H1 (cell line): ENCODE measurements around the gene LRRTM4. TPM values are rescaled to one million over a fixed set of nuclear protein-coding genes. Genes with fewer than 3 reads are reported as not detected.

Experiments
- CTCF ChIA-PET: fragments of 300-600 bp; sonication (Branson Sonifier 250); formaldehyde crosslinking; loops from one replicate; lab custom pipeline; 2021; ENCODE audit not compliant: partially characterized antibody; lab: Charles Lee
- POLR2A ChIA-PET: fragments of 300-600 bp; sonication (Branson Sonifier 250); formaldehyde crosslinking; loops from one replicate; lab custom pipeline; 2021; ENCODE audit warnings: inconsistent platforms; ENCODE audit not compliant: partially characterized antibody; lab: Charles Lee
- DNase-seq, 2 experiments: peaks; one replicate each; pipeline versions ENCODE4 v3.0.0 to v3.0.0-alpha.2; 2010 to 2022; ENCODE audit warnings: low spot score in 2 of 2, low read depth in 1 of 2, mixed read lengths in 1 of 2
- FAIRE-seq: peaks from 2 replicates; lab custom pipeline; 2011; peaks lifted over from hg19 to GRCh38; lab: Jason Lieb, UNC
- H2AFZ ChIP-seq: 2 replicates; pipeline ENCODE4 v1.8.1; 2012; ENCODE audit warnings: low read length, inconsistent platforms
- H2AK5ac ChIP-seq: 2 replicates; pipeline ENCODE4 v1.6.1; 2013; ENCODE audit warnings: low read depth, low read length
- H2BK120ac ChIP-seq: replicated peaks from 2 replicates; pipeline ENCODE3; 2013; ENCODE audit warnings: low read depth, low read length, inconsistent platforms
- H2BK12ac ChIP-seq: 2 replicates; pipeline ENCODE4 v1.6.1; 2013; ENCODE audit warnings: low read depth, low read length
- H2BK15ac ChIP-seq: 2 replicates; pipeline ENCODE4 v1.6.1; 2013; ENCODE audit warnings: low read length
- H2BK20ac ChIP-seq: 2 replicates; pipeline ENCODE4 v1.6.1; 2013; ENCODE audit warnings: low read length
- H2BK5ac ChIP-seq: 2 replicates; pipeline ENCODE4 v1.6.1; 2013; ENCODE audit warnings: low read depth, low read length
- H3K14ac ChIP-seq: 2 replicates; pipeline ENCODE4 v1.6.1; 2013; ENCODE audit warnings: inconsistent platforms; ENCODE audit not compliant: insufficient read length
- H3K18ac ChIP-seq: 2 replicates; pipeline ENCODE4 v1.6.1; 2013; ENCODE audit warnings: low read length; ENCODE audit errors: extremely low read depth
- H3K23ac ChIP-seq: 2 replicates; pipeline ENCODE4 v1.6.1; 2013; ENCODE audit warnings: inconsistent platforms; ENCODE audit not compliant: insufficient read length
- H3K23me2 ChIP-seq: 2 replicates; pipeline ENCODE4 v1.6.1; 2013; ENCODE audit warnings: low read depth, low read length
- H3K27ac ChIP-seq: 2 replicates; pipeline ENCODE4 v1.6.1; 2011; ENCODE audit warnings: low read depth, low read length, inconsistent platforms
- H3K27me3 ChIP-seq, 4 experiments: replicated peaks in 1 of 4; 1 replicate in 1 of 4; 2 replicates in 3 of 4; pipeline versions ENCODE4 v1.6.1 to v1.8.1; 2011 to 2013; ENCODE audit warnings: low read length in 3 of 4, mild to moderate bottlenecking in 3 of 4, inconsistent platforms in 2 of 4, mixed read lengths in 2 of 4, moderate library complexity in 1 of 4; ENCODE audit not compliant: control insufficient read depth in 3 of 4, insufficient read depth in 3 of 4; ENCODE audit errors: extremely low read depth in 1 of 4
- H3K36me3 ChIP-seq, 4 experiments: 2 replicates each; pipeline versions ENCODE4 v1.6.1 to v1.8.1; 2011 to 2013; ENCODE audit warnings: mild to moderate bottlenecking in 4 of 4, low read length in 3 of 4, moderate library complexity in 2 of 4, control low read depth in 1 of 4, inconsistent platforms in 1 of 4; ENCODE audit not compliant: insufficient read depth in 4 of 4, control insufficient read depth in 2 of 4
- H3K4ac ChIP-seq: replicated peaks from 2 replicates; pipeline ENCODE3; 2013; ENCODE audit warnings: low read length, low read depth, mixed read lengths, inconsistent platforms; ENCODE audit not compliant: insufficient read length
- H3K4me1 ChIP-seq, 4 experiments: replicated peaks in 1 of 4; 1 replicate in 1 of 4; 2 replicates in 3 of 4; pipeline versions ENCODE4 v1.6.1 to v1.8.1; 2011 to 2013; ENCODE audit warnings: low read length in 3 of 4, inconsistent platforms in 2 of 4, mixed read lengths in 1 of 4; ENCODE audit not compliant: insufficient read depth in 4 of 4, control insufficient read depth in 3 of 4
- H3K4me2 ChIP-seq, 2 experiments: 2 replicates each; pipeline versions ENCODE4 v1.6.1 to v1.8.1; 2011 to 2013; ENCODE audit warnings: low read depth in 2 of 2, low read length in 2 of 2, control low read depth in 1 of 2, inconsistent platforms in 1 of 2, mild to moderate bottlenecking in 1 of 2; ENCODE audit not compliant: insufficient read depth in 1 of 2
- H3K4me3 ChIP-seq, 4 experiments: fragments of 200-600, 300-600 bp in 1 of 4; sonication (generic), shearing (Covaris generic), sonication (Bioruptor Twin) in 1 of 4; 2 replicates each; pipeline versions ENCODE4 v1.5.1 to v1.8.1; 2011 to 2016; ENCODE audit warnings: low read length in 4 of 4, low read depth in 3 of 4, control low read depth in 2 of 4, inconsistent platforms in 2 of 4, mild to moderate bottlenecking in 2 of 4, mixed read lengths in 1 of 4, moderate library complexity in 1 of 4; ENCODE audit not compliant: insufficient read depth in 2 of 4; ENCODE audit errors: extremely low read depth in 1 of 4
- H3K56ac ChIP-seq: replicated peaks from 2 replicates; pipeline ENCODE3; 2013; ENCODE audit warnings: low read depth, mild to moderate bottlenecking, mixed read lengths, low read length, inconsistent platforms; ENCODE audit not compliant: insufficient read length
- H3K79me1 ChIP-seq: 2 replicates; pipeline ENCODE4 v1.6.1; 2013; ENCODE audit warnings: low read depth, low read length, control low read depth
- H3K79me2 ChIP-seq, 2 experiments: 2 replicates each; pipeline versions ENCODE4 v1.6.1 to v1.8.1; 2012 to 2013; ENCODE audit warnings: low read length in 2 of 2, mild to moderate bottlenecking in 2 of 2, inconsistent platforms in 1 of 2; ENCODE audit not compliant: insufficient read depth in 2 of 2, control insufficient read depth in 1 of 2
- H3K9ac ChIP-seq, 4 experiments: replicated peaks in 1 of 4; 1 replicate in 1 of 4; 2 replicates in 3 of 4; pipeline versions ENCODE4 v1.6.1 to v1.8.1; 2011 to 2013; ENCODE audit warnings: low read depth in 3 of 4, low read length in 3 of 4, control low read depth in 2 of 4, mild to moderate bottlenecking in 2 of 4, moderate library complexity in 2 of 4, inconsistent platforms in 1 of 4; ENCODE audit errors: extremely low read depth in 1 of 4
- H3K9me3 ChIP-seq, 2 experiments: 2 replicates each; pipeline versions ENCODE4 v1.6.1 to v1.8.1; 2012 to 2013; ENCODE audit warnings: mild to moderate bottlenecking in 2 of 2, moderate library complexity in 2 of 2, control low read depth in 1 of 2, inconsistent platforms in 1 of 2, low read depth in 1 of 2, low read length in 1 of 2, mixed read lengths in 1 of 2; ENCODE audit not compliant: insufficient read depth in 2 of 2
- H4K20me1 ChIP-seq, 2 experiments: replicated peaks in 1 of 2; 2 replicates each; pipeline versions ENCODE3 to v1.8.1; 2011 to 2013; ENCODE audit warnings: inconsistent platforms in 2 of 2, low read length in 2 of 2, mild to moderate bottlenecking in 1 of 2; ENCODE audit not compliant: insufficient read depth in 2 of 2, control insufficient read depth in 1 of 2
- H4K5ac ChIP-seq: 2 replicates; pipeline ENCODE4 v1.6.1; 2013; ENCODE audit warnings: low read length, low read depth, mixed read lengths, inconsistent platforms; ENCODE audit not compliant: insufficient read length
- H4K8ac ChIP-seq: 2 replicates; pipeline ENCODE4 v1.8.0; 2013; ENCODE audit warnings: mild to moderate bottlenecking, moderate library complexity, low read length, inconsistent platforms; ENCODE audit not compliant: insufficient read depth; ENCODE audit errors: extremely low read depth
- H4K91ac ChIP-seq: replicated peaks from 2 replicates; pipeline ENCODE3; 2013; ENCODE audit warnings: low read length, mixed read lengths, inconsistent platforms; ENCODE audit not compliant: insufficient read length
- ASH2L ChIP-seq: fragments of 200-600, 300-600 bp; sonication (generic); IDR thresholded peaks from one replicate; pipeline ENCODE4 v1.7.1; 2017; ENCODE audit warnings: low read length
- CHD1 ChIP-seq: IDR thresholded peaks from 2 replicates; pipeline ENCODE4 v1.6.1; 2012; ENCODE audit warnings: low read depth, low read length, improper control_type of control experiment
- CTBP2 ChIP-seq: IDR thresholded peaks from 2 replicates; pipeline ENCODE4 v1.7.0; 2011; ENCODE audit warnings: borderline replicate concordance, mild to moderate bottlenecking, moderate library complexity, mixed read lengths, low read length; ENCODE audit not compliant: insufficient read depth, insufficient read length
- E2F6 ChIP-seq: IDR thresholded peaks from 2 replicates; pipeline ENCODE4 v1.6.1; 2012; ENCODE audit warnings: inconsistent platforms
- EP300 ChIP-seq, 2 experiments: IDR thresholded peaks; 1 replicate in 1 of 2; 2 replicates in 1 of 2; pipeline ENCODE4 v1.6.1; 2011 to 2012; ENCODE audit warnings: low read depth in 2 of 2, low read length in 2 of 2, mild to moderate bottlenecking in 2 of 2, borderline replicate concordance in 1 of 2, inconsistent platforms in 1 of 2, moderate library complexity in 1 of 2
- HDAC6 ChIP-seq: IDR thresholded peaks from one replicate; pipeline ENCODE4 v1.7.1; 2012; ENCODE audit warnings: low read depth, mild to moderate bottlenecking, inconsistent platforms, low read length, moderate library complexity
- JUN ChIP-seq: IDR thresholded peaks from 2 replicates; pipeline ENCODE4 v1.6.1; 2011; ENCODE audit warnings: low read depth, mild to moderate bottlenecking, improper control_type of control experiment, low read length
- NRF1 ChIP-seq: IDR thresholded peaks from 2 replicates; pipeline ENCODE4 v1.6.1; 2011; ENCODE audit warnings: mild to moderate bottlenecking, low read depth, low read length, improper control_type of control experiment
- RAD21 ChIP-seq, 2 experiments: IDR thresholded peaks in 1 of 2; conservative IDR thresholded peaks in 1 of 2; 2 replicates each; pipeline ENCODE4 v1.6.1; 2011; ENCODE audit warnings: low read depth in 2 of 2, low read length in 2 of 2, improper control_type of control experiment in 1 of 2, inconsistent platforms in 1 of 2, mild to moderate bottlenecking in 1 of 2, moderate library complexity in 1 of 2
- SAP30 ChIP-seq: fragments of 300-600 bp; sonication (generic); IDR thresholded peaks from 2 replicates; pipeline ENCODE4 v1.7.1; 2012; ENCODE audit warnings: low read length, moderate library complexity, mild to moderate bottlenecking, inconsistent platforms; ENCODE audit not compliant: insufficient read depth, insufficient replicate concordance
- YY1 ChIP-seq: IDR thresholded peaks from 2 replicates; pipeline ENCODE4 v1.6.1; 2011; ENCODE audit warnings: low read depth, mild to moderate bottlenecking, low read length
- polyA plus RNA-seq, 7 experiments: library from polyadenylated mRNA; depleted of rRNA in 3 of 7; stranded (reverse) in 5 of 7; unstranded in 2 of 7; fragments of >200 nt in 5 of 7; fragments of 200-250 nt in 2 of 7; gene quantifications; 1 replicate in 5 of 7; 2 replicates in 1 of 7; 4 replicates in 1 of 7; pipeline versions ENCODE4 v1.2.1 to v1.2.3, GENCODE V29; 2011 to 2013; ENCODE audit warnings: missing spikeins in 2 of 7, mixed read lengths in 2 of 7
- total RNA-seq: library from RNA; stranded (reverse); fragmentation: NEBNext Ultra II Directional; extraction: Animal tissue kit (Norgen Biotek cat#: 25700); gene quantifications from 2 replicates; pipeline ENCODE4 v1.2.1, GENCODE V29; 2021
- TF ChIP-seq, protein P1 (sequence below): IDR thresholded peaks from 2 replicates; pipeline ENCODE4 v1.6.1; 2011; ENCODE audit warnings: low read length, improper control_type of control experiment

The LRRTM4 gene
- total and polyA plus RNA-seq, 2 of the 8 experiments (the other 6 are each of a cell fraction or from before 2014, with no cell fraction given) = 3.6 to 9.5 TPM

GRCh38 chr2:77336013-77336412 is 186.2 kb downstream of the LRRTM4 start:
- ChIA-PET CTCF (no interaction called here), POLR2A (no interaction called here)
- no peaks in the 10 kb centered on the region; a peak in 1 of 7 replicates for H3K4me1 ChIP-seq
- no peak overlapping the region for H4K8ac ChIP-seq
- no peak overlapping the region for H2BK12ac ChIP-seq
- H3K9ac ChIP-seq = no peak overlapping the region
- TF ChIP-seq NRF1 (no peak), ASH2L (no peak), EP300 (IDR thresholded peaks at IDR 0.05; ENCODE audit: borderline replicate concordance in 1 of 2, low read depth in 2 of 2, low read length in 2 of 2) (no peak), RAD21 (IDR thresholded peaks at IDR 0.05 in 1 of 2, conservative IDR thresholded peaks at IDR 0.05 in 1 of 2; ENCODE audit: low read depth in 2 of 2, low read length in 2 of 2) (no peak), SAP30 (no peak), HDAC6 (no peak), CHD1 (no peak), YY1 (no peak), JUN (no peak), CTBP2 (no peak), E2F6 (no peak)
- TF ChIP-seq, protein P1, sequence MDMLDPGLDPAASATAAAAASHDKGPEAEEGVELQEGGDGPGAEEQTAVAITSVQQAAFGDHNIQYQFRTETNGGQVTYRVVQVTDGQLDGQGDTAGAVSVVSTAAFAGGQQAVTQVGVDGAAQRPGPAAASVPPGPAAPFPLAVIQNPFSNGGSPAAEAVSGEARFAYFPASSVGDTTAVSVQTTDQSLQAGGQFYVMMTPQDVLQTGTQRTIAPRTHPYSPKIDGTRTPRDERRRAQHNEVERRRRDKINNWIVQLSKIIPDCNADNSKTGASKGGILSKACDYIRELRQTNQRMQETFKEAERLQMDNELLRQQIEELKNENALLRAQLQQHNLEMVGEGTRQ = no peak
- no peak overlapping the region for H2BK5ac ChIP-seq
- no peak overlapping the region for H3K4me3 ChIP-seq
- H2AK5ac ChIP-seq = no peak overlapping the region
- H2BK120ac ChIP-seq = no peak overlapping the region
- no peak overlapping the region for H2BK20ac ChIP-seq
- no peak overlapping the region for H4K91ac ChIP-seq
- no peak overlapping the region for H3K56ac ChIP-seq
- H3K18ac ChIP-seq = no peak overlapping the region
- H3K23me2 ChIP-seq = no peaks in the 10 kb centered on the region
- no peaks in the 10 kb centered on the region for H3K36me3 ChIP-seq
- H2AFZ ChIP-seq = no peak overlapping the region
- H3K23ac ChIP-seq = no peak overlapping the region
- no peaks in the 10 kb centered on the region for H3K79me2 ChIP-seq
- no peak overlapping the region for H4K5ac ChIP-seq
- H2BK15ac ChIP-seq = no peak overlapping the region
- no peaks in the 10 kb centered on the region for H4K20me1 ChIP-seq
- H3K27ac ChIP-seq = no peak overlapping the region
- H3K27me3 ChIP-seq = no peaks in the 10 kb centered on the region
- H3K9me3 ChIP-seq = peaks cover 10 to 12% of the 10 kb centered on the region in 2 experiments
- H3K4me2 ChIP-seq = no peak overlapping the region
- FAIRE-seq (no peak), DNase-seq (no peak)
- no peak overlapping the region for H3K4ac ChIP-seq
- no peak overlapping the region for H3K14ac ChIP-seq
- no peaks in the 10 kb centered on the region for H3K79me1 ChIP-seq
